HL-60 (cell line): Measurements from ENCODE around the gene PRSS33.

Source experiments
- CTCF ChIP-seq: IDR thresholded peaks from one replicate; pipeline ENCODE4 v1.5.1; 2011; ENCODE audit warnings: low read length, control low read depth, inconsistent platforms; ENCODE audit not compliant: insufficient read depth
- GABPA ChIP-seq: IDR thresholded peaks from 2 replicates; pipeline ENCODE4 v1.6.1; 2012; ENCODE audit warnings: low read depth
- POLR2AphosphoS5 ChIP-seq: IDR thresholded peaks from 2 replicates; pipeline ENCODE4 v1.6.1; 2012; ENCODE audit warnings: low read depth
- SPI1 ChIP-seq: IDR thresholded peaks from 2 replicates; pipeline ENCODE4 v1.6.1; 2012; ENCODE audit warnings: low read depth, mild to moderate bottlenecking, borderline replicate concordance
- TF ChIP-seq, protein P1 (sequence below): IDR thresholded peaks from 2 replicates; pipeline ENCODE4 v1.6.1; 2012; ENCODE audit warnings: low read depth; ENCODE audit not compliant: insufficient replicate concordance

GRCh38 chr16:2751577-2752034, 35.8 kb downstream of the PRSS33 start:
- TF ChIP-seq CTCF, result no peak
- TF ChIP-seq POLR2AphosphoS5, result no peak
- TF ChIP-seq, protein P1, sequence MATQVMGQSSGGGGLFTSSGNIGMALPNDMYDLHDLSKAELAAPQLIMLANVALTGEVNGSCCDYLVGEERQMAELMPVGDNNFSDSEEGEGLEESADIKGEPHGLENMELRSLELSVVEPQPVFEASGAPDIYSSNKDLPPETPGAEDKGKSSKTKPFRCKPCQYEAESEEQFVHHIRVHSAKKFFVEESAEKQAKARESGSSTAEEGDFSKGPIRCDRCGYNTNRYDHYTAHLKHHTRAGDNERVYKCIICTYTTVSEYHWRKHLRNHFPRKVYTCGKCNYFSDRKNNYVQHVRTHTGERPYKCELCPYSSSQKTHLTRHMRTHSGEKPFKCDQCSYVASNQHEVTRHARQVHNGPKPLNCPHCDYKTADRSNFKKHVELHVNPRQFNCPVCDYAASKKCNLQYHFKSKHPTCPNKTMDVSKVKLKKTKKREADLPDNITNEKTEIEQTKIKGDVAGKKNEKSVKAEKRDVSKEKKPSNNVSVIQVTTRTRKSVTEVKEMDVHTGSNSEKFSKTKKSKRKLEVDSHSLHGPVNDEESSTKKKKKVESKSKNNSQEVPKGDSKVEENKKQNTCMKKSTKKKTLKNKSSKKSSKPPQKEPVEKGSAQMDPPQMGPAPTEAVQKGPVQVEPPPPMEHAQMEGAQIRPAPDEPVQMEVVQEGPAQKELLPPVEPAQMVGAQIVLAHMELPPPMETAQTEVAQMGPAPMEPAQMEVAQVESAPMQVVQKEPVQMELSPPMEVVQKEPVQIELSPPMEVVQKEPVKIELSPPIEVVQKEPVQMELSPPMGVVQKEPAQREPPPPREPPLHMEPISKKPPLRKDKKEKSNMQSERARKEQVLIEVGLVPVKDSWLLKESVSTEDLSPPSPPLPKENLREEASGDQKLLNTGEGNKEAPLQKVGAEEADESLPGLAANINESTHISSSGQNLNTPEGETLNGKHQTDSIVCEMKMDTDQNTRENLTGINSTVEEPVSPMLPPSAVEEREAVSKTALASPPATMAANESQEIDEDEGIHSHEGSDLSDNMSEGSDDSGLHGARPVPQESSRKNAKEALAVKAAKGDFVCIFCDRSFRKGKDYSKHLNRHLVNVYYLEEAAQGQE, result no peak
- TF ChIP-seq SPI1, result no peak
- TF ChIP-seq GABPA, result peak; percentile 44; the same call in 1 of the 2 replicates
